Smooth muscle cell (in vitro differentiated cells): ENCODE data around the gene PER3. TPM values are rescaled to one million over a fixed set of nuclear protein-coding genes. Genes with fewer than 3 reads are reported as not detected.

Source experiments
- DNase-seq: peaks from one replicate; lab custom pipeline; 2025; ENCODE audit not compliant: unreplicated experiment; lab: John Stamatoyannopoulos, UW
- H2AFZ ChIP-seq: fragments of 200-600 bp; sonication (generic); 2 replicates; pipeline ENCODE4 v1.6.0; 2016; ENCODE audit warnings: antibody characterized with exemption, low read depth, mild to moderate bottlenecking
- H3F3A ChIP-seq: fragments of 200-600 bp; sonication (generic); 2 replicates; pipeline ENCODE4 v1.6.0; 2017; ENCODE audit warnings: antibody characterized with exemption, low read depth
- H3K27ac ChIP-seq: fragments of 200-600 bp; sonication (generic); 2 replicates; pipeline ENCODE4 v1.5.1; 2016; ENCODE audit warnings: low read depth, mild to moderate bottlenecking
- H3K27me3 ChIP-seq: fragments of 200-600 bp; sonication (generic); 2 replicates; pipeline ENCODE4 v1.6.1; 2016; ENCODE audit warnings: low read depth, mild to moderate bottlenecking
- H3K36me3 ChIP-seq: fragments of 200-600 bp; sonication (generic); 2 replicates; pipeline ENCODE4 v1.5.1; 2016; ENCODE audit warnings: low read depth
- H3K4me1 ChIP-seq: fragments of 200-600 bp; sonication (generic); 2 replicates; pipeline ENCODE4 v1.5.1; 2016; ENCODE audit warnings: low read depth
- H3K4me2 ChIP-seq: fragments of 200-600 bp; sonication (generic); 2 replicates; pipeline ENCODE4 v1.6.0; 2016; ENCODE audit warnings: mild to moderate bottlenecking
- H3K4me3 ChIP-seq: fragments of 200-600 bp; sonication (generic); 2 replicates; pipeline ENCODE4 v1.5.1; 2016; ENCODE audit warnings: mild to moderate bottlenecking
- H3K79me2 ChIP-seq: fragments of 200-600 bp; sonication (generic); 2 replicates; pipeline ENCODE4 v1.6.0; 2016; ENCODE audit warnings: low read depth, mild to moderate bottlenecking
- H3K9ac ChIP-seq: fragments of 200-600 bp; sonication (generic); 2 replicates; pipeline ENCODE4 v1.6.0; 2016; ENCODE audit warnings: low read depth
- H3K9me3 ChIP-seq: fragments of 200-600 bp; sonication (generic); replicated peaks from 2 replicates; pipeline ENCODE4 v1.5.1; 2016; ENCODE audit warnings: low read depth
- H4K20me1 ChIP-seq: fragments of 200-600 bp; sonication (generic); 2 replicates; pipeline ENCODE4 v1.6.0; 2016; ENCODE audit warnings: low read depth
- WGBS: methylation state at CpG from one replicate; pipeline ENCODE4 v1.1.7; 2016; ENCODE audit warnings: low lambda C conversion rate; 5-methylcytosine and 5-hydroxymethylcytosine counted together
- polyA plus RNA-seq: library from polyadenylated mRNA; unstranded; fragments of >200 nt; fragmentation: Nextera tagmentation; extraction: Ambion mirVana; gene quantifications from 2 replicates; pipeline ENCODE4 v1.2.1, GENCODE V29; 2016
- total RNA-seq: library from RNA; depleted of rRNA; stranded (reverse); fragments of >200 nt; gene quantifications from 2 replicates; pipeline ENCODE4 v1.2.3, GENCODE V29; 2014
- TF ChIP-seq, protein P1 (sequence below): fragments of 200-600 bp; sonication (generic); IDR thresholded peaks from 2 replicates; pipeline ENCODE4 v1.5.1; 2017; ENCODE audit warnings: borderline replicate concordance, mild to moderate bottlenecking, antibody characterized with exemption; ENCODE audit not compliant: insufficient read depth, poor library complexity, severe bottlenecking

Gene PER3
- total and polyA plus RNA-seq, 2 experiments from 2014 or later, result 5.9 to 13.2 TPM

DNA sequence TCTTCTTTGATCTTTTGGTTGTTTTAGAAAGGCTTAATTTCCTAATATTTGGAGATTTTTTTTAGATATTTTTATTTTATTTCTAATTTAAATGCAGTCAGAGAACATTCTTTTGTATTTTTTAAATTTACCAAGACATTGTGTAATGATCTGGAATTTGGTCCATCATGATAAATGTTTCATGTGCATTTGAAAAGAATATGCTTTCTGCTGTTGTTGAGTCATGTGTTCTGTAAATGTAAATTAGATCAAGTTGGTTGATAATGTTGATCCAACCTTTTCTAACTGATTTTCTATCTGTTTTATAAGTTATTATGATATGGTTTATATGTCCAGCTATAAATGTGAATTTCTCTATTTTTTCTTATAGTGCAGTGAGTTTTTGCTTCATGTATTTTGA, 48.9 kb downstream of the PER3 start:
- Histone ChIP-seq H3K4me1 (no peaks in the 10 kb centered on the region), H4K20me1 (no peaks in the 10 kb centered on the region), H2AFZ (no peak overlapping the region), H3F3A (no peaks in the 10 kb centered on the region), H3K36me3 (peaks cover 8% of the 10 kb centered on the region), H3K27ac (no peak overlapping the region), H3K4me3 (no peak overlapping the region), H3K9ac (no peak overlapping the region), H3K4me2 (no peak overlapping the region), H3K79me2 (no peaks in the 10 kb centered on the region), H3K27me3 (no peaks in the 10 kb centered on the region), H3K9me3 (no peaks in the 10 kb centered on the region)
- DNase-seq, result no peak
- TF ChIP-seq, protein P1, sequence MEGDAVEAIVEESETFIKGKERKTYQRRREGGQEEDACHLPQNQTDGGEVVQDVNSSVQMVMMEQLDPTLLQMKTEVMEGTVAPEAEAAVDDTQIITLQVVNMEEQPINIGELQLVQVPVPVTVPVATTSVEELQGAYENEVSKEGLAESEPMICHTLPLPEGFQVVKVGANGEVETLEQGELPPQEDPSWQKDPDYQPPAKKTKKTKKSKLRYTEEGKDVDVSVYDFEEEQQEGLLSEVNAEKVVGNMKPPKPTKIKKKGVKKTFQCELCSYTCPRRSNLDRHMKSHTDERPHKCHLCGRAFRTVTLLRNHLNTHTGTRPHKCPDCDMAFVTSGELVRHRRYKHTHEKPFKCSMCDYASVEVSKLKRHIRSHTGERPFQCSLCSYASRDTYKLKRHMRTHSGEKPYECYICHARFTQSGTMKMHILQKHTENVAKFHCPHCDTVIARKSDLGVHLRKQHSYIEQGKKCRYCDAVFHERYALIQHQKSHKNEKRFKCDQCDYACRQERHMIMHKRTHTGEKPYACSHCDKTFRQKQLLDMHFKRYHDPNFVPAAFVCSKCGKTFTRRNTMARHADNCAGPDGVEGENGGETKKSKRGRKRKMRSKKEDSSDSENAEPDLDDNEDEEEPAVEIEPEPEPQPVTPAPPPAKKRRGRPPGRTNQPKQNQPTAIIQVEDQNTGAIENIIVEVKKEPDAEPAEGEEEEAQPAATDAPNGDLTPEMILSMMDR, result no peak

DNA sequence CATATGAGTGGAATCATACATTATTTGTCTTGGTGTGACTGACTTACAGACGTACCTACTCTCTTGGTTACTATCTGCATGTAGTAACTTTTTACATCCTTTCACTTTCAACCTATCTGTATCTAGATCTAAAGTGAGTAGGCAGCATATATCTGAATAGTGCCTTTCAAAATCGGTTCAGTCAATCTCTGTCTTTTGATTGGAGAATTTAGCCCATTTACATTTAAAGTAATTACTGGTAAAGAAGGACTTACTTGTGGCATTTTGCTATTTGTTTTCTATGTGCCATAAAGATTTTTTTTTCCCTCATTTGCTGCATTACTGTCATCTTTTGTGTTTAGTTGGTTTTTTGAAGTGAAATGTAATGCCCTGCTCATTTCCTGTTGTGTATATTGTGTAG, 54.6 kb downstream of the PER3 start:
- H3K79me2 ChIP-seq, result no peaks in the 10 kb centered on the region
- no peaks in the 10 kb centered on the region for H3F3A ChIP-seq
- no peaks in the 10 kb centered on the region for H3K27me3 ChIP-seq
- TF ChIP-seq, protein P1, result no peak
- H3K4me3 ChIP-seq, result no peak overlapping the region
- H4K20me1 ChIP-seq, result no peaks in the 10 kb centered on the region
- WGBS, result 99% methylated on average over 2 of the region's 2 CpGs
- no peak overlapping the region for H3K4me2 ChIP-seq
- H3K9ac ChIP-seq, result no peak overlapping the region
- no peak overlapping the region for H3K27ac ChIP-seq
- peaks cover 7% of the 10 kb centered on the region for H3K9me3 ChIP-seq
- no peak for DNase-seq
- no peaks in the 10 kb centered on the region for H3K4me1 ChIP-seq
- H3K36me3 ChIP-seq, result peaks cover 12% of the 10 kb centered on the region
- no peak overlapping the region for H2AFZ ChIP-seq

DNA sequence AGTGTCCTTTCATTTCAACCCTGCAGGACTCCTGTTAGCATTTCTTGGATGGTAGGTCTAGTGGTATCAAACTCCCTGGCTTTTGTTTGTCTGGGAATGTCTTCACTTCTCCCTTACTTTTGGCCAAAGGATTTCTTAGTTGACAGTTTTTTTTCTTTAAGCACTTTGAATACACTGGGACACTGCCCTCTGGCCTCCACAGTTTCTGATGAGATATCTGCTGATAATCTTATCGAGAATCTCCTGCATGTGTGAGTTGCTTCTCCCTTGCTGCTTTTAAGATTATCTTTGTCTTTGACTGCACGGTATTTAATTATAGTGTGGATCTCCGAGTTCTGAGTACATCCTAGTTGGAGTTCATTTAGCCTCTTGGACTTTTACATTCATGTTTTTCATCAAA, 55.4 kb downstream of the PER3 start:
- Histone ChIP-seq H3K4me3 (no peak overlapping the region), H3F3A (no peaks in the 10 kb centered on the region), H3K9me3 (peaks cover 7% of the 10 kb centered on the region), H3K27ac (no peak overlapping the region), H2AFZ (no peak overlapping the region), H3K4me2 (no peak overlapping the region), H3K9ac (no peak overlapping the region), H4K20me1 (no peaks in the 10 kb centered on the region), H3K4me1 (no peaks in the 10 kb centered on the region), H3K36me3 (peaks cover 12% of the 10 kb centered on the region), H3K27me3 (no peaks in the 10 kb centered on the region), H3K79me2 (no peaks in the 10 kb centered on the region)
- DNase-seq, result no peak
- 71% methylated on average over 3 of the region's 3 CpGs for WGBS
- TF ChIP-seq, protein P1, result no peak

DNA sequence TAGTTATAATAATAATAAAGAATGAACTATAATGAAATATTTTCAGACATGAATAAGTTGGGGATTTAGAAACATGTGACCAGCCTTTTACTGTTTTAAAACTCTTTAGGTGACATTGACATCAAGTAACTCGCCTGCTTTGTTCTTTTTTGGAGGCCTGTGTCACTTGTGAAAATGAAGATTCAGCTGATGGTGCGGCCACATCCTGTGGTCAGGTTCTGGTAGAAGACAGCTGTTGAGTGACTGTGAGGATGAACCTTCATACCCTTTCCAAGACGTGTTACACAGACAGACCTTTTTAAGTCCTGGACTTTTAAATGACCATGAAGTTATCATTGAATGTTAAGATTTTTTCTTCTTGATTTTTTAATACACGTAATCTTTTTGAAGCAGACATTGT, 58.4 kb downstream of the PER3 start:
- DNase-seq, result no peak
- Histone ChIP-seq H3K4me2 (no peak overlapping the region), H3K4me3 (no peak overlapping the region), H2AFZ (no peak overlapping the region), H3K9me3 (peaks cover 7% of the 10 kb centered on the region), H3K36me3 (peaks cover 8% of the 10 kb centered on the region), H4K20me1 (no peaks in the 10 kb centered on the region), H3K79me2 (no peaks in the 10 kb centered on the region), H3K27ac (no peak overlapping the region), H3F3A (no peaks in the 10 kb centered on the region), H3K4me1 (no peaks in the 10 kb centered on the region), H3K9ac (no peak overlapping the region), H3K27me3 (no peaks in the 10 kb centered on the region)
- TF ChIP-seq, protein P1, result no peak
- WGBS, result 93% methylated on average over 4 of the region's 4 CpGs
